SKM-1 (cell line): ENCODE data around the gene COX17.
"Not testable (repeated sequence)": the region's sequence is repeated elsewhere in the genome, so short reads cannot be mapped to it uniquely, and the experiment has no call there.

Experiments used
- DNase-seq: peaks from one replicate; lab custom pipeline; 2025; ENCODE audit not compliant: unreplicated experiment; lab: John Stamatoyannopoulos, UW

COX17 gene, protein sequence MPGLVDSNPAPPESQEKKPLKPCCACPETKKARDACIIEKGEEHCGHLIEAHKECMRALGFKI

DNA sequence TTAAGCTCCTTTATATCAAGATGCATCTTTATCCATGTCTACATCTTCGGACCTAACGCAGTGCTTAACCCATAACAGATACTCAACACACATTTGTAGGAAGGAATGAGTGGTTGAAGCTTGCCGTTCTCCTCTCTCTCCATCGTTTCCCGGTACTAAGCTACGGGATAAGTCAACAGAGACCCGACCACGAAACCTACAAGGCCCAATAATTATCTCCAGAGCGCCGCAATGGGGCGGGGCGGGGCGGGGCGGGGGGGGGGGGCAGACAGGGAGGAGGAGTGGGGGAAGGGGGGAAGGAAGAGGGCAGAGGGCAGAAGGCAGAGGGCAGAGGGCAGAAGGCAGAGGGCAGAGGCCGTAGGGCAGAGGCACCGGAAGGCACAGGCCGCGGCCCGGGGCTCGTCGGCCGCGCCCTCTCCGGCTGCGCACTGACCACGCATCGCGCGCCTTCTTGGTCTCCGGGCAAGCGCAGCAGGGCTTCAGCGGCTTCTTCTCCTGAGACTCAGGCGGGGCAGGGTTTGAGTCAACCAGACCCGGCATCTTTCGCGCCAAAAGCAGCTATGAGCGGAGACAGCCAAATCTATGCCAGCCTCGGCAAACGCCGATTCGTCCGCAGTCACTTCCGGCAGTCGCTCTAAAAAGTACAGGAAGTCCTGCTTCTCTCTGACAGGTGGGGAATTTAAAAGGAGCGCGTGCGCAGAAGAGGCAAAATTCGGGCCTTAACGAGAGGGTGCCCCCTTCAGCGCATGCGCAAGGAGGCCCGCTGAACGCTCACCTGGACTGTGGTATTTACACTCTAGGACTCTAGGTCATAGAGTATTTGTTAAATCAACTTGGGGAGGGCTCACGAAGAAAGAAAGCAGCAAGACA is at the start of gene COX17:
TSS of gene COX17 (minus strand) at position 636 of the 870 bp plus-strand sequence. CDS start at position 540, 96 bp downstream.
- DNase-seq: peak; percentile 94

DNA sequence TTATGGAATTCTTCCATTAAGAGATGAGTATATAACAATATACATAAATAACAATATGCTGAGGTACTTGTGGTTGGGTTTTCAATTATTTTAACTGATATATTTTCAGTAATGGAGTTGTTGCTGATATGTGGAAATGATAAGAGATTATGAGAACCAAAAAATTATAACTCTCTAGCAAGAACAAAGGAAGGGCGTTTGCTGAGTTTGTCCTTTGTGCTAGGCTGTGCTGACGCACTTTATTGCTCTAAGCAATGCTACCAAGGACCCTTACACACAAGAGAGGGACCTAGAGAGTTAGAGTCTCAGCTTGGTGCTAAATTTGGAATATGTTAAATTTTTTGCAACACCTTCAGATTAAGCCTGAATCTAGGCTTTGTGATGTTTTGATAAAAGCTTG is 49.7 kb upstream of the COX17 start:
- no peak for DNase-seq

DNA sequence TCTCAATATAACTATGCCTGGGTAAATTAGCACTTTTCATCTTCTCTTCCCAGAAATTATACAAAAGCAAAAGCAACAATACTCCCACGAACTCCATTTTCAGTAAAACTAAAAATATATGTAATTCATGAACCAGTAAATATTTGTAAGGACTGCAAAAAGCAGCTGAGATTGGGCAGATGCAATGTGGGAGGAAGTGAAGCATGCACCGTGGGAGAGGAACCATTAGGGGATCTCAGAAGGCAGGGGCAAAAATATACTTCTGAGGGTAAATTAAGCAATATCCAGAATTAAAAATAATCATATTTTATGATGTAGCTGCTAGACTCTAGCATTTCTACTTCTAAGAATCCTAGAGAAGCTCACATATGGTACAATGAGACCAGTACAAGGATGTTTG is 45.8 kb upstream of the COX17 start:
- no peak for DNase-seq

DNA sequence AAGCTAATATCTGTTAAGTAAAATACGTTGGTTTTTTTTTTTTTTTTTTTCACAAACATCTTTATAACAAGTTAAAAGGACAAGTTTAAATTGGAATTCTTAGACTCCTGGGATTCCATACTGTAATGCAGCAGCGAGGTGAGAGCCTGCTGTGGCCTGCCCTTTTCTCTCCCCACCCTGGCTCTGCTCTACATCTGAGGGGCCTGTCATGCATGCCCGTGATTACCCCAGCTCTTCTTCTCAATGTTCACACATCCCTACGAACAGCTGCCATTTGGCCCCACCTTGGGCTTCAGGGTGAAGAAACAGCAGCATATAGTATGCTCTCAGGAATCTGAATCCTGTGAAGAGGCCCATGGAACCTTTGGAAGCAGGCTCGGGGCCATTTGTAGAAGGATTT is 40.3 kb upstream of the COX17 start:
- no peak for DNase-seq

DNA sequence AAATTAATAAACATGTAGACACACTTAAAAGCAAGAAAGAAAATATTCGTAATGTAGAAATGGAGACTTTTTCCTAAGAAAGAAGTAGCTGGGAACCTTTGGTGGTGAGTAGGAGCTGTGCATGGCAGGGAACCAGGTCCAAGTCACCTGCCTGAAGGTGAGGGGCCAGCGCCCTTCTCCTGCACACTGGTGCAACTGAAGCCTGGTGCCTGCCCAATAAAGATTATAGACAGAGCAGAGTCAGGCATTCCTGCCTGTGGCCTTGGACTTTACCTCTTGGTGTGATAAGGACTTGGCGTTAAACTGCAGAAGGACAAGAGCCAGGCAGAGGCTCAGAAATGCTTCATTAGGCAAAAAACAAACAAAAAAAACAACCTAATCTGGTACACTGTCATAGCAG is 39.8 kb upstream of the COX17 start:
- DNase-seq: no peak

DNA sequence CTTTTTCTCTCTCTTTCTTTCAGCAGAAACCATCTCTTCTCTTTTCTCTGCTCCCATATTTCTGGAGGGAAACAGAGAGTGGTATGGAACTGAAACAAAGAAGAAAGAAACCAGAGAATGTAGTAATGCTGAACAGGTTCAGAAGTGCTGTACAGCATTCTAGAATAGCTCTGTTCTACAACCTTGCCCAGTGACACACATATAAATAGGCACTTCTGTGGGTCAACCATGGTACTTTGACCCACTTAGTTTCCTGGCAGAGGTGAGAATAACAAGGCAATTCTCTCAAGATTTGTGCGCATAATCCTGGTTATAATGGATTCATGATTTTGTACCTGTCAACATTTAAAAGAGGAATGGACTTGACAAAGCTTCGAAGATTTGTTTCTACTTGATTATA is 37.9 kb upstream of the COX17 start:
- DNase-seq: no peak

DNA sequence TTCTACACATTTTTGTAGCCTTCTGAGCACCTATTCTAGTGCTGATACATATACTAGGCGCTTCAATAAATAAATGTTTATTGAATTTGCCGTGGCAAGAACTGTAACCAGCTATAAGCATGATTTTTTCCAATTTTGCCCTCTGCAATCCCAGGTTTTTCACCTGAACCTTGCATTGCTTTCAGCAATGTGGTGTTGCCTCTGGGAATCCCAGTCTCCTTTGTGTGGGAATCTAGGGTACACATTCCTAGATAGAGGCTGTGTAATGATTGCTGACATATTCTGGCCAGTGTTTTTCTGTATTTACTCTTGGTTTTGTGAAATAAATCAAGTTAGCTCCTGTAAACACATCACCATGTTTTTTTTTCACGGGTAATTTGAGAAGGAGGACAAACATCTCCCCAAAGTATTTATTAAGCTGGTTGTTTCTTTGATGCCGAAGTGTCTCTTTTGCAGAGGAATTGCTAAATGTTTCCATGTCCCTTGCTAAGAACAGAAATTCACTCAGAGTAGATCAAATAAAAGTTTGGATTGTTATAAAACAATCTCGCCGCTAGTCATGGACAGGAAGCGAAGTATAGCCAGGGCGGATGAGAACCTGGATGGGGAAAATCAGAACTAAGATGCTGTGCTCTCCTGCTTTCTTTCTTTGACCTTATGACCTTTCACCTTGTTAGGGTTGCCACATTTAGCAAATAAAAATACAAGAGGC is 26.8 kb upstream of the COX17 start:
- no peak for DNase-seq

DNA sequence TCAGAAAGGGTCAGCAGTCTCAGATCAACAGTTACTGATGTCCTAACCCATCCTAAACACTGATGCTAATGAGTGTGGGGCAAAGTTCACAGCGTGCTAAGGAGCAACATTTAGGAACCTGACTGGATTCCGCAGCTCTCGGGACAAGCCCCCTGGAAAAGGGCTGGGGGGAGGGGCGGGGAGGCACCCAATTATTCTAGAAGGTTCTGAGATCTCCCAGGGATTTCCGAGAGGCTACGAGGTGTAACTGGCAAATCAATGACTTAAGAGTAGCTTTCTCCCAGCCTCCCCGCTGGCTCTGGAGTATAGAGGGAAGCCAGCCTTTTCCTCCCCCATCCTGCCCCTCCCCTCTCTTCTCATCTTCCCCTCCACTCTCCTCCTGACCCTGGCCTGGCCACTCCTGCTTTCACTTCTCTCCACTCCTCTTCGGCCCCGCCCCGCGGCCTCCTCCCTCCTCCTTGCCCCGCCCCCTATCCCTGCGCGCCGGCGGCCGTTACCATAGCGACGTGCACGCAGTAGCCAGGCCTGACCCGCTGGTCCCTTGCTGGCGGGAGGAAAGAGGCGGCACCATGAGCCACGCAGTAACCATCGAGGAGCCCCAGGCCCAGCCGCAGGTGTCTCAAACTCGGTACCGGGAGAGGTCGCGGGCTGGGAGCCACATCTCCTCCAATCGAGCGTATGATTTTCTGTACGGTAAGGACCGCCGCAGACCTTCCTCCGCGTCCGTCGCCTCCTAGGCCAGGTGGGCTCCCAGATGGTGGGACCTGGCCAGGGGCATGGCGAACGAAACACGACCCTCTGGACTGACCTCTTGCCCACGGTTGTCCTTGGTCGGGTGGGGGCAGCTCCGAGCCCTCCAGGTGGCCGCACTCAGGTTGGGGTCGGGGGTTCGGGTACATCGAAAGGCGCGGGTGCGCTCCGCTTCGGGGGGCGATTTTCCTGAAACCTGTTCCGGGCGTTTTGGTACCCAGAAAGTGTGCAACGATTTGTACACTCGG is 25.6 kb upstream of the COX17 start, which contains the start of gene CFAP91:
TSS of gene CFAP91 (plus strand) at position 493 of the 998 bp plus-strand sequence. CDS start at position 570, 77 bp downstream.
- no peak for DNase-seq

DNA sequence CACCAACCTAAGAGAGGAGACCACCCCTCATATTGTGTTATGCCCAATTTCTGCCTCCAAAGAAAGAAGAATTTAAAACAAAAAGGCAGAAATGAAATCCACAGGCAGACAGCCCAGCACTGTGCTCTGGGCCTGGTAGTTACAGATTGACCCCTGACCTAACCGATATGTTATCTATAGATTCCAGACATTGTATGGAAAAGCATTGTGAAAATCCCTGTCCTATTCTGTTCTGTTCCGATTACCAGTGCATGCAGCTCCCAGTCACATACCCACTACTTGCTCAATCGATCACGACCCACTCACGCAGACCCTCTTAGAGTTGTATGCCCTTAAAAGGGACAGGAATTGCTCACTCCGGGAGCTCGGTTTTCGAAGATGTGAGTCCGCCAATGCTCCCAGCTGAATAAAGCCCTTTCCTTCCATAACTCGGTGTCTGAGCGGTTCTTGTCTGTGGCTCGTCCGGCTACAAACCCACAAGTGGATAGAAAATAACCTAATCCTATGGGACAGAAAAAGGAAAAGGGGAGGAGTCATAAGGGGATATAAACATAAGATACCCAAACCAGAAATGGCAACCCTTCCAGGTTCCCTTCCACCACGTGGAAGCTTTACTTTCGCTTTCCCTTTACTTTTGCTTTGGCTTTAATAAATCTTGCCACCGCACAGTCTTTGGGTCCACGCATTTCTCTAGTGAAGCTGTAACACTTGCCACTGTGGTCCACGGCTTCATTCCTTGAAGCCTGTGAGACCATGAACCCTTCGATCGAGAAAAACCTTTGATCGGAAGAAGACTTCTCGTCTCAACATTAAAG is 23.9 kb upstream of the COX17 start:
- no peak for DNase-seq

DNA sequence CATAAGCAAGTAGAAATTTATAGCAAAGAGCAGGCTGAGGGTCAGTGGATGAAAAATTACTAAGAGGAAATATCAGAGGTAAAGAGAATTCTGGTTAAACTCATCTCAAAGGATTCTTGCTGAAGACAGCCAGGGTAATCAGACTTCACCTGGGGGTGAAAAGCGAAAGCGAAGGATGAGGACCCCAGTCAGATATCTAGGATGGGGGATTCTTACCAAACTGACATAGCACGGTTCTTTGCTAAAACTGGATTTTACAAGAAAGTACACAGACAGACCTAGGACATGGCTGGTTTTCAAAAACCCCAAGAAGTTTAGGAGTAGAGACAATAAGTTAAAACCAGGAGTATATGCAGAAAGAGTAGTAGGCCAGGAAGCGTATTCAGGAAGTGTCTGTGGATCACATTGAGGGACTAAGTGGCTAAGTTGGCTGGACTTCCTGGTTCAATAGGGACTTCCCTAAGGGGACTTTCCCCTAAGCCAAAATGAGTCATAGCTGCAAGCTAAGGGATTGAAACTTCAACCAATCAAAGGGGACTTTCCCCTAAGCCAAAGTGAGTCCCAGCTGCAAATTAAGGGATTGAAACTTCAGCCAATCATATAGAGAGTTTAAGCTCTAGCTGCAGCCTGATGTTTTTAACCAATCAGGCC is 23.2 kb upstream of the COX17 start:
- no peak for DNase-seq

DNA sequence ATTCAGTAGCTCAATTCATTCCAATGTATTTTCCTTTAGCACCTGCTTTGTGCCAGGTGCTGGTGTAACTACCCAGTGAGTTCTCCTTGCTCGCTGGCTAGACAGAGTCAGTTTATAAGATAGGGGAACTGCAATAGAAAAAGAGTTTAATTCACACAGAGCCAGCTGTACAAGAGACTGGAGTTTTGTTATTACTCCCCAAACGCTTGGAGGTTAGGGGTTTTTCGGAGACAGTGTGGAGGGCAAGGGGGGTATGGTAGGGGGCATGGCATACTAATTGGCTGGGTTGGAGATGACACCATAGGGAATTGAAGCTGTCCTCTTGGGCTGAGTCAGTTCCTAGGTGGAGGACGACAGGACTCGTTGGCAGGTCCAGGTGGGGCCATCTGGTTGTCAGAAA is 20.2 kb upstream of the COX17 start:
- DNase-seq: no peak

DNA sequence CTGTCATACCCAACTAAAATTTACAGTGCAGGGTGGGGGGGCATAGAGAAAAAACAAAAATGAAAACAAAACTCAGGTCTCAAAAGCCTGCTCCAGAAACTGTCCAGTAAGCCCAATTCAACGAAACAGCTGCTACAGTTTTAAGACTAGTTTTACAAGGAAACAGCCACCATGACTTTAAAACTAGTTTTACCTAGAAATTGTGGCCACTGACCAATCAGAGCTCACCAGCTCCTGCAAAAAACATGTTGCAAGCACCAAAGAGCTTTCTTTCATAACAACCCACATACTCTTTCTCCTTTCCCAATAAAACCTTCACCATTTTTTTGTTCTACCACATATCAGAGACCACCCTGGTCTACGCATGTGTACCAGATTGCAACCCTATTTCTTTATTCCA is 18.3 kb upstream of the COX17 start:
- DNase-seq: no peak

DNA sequence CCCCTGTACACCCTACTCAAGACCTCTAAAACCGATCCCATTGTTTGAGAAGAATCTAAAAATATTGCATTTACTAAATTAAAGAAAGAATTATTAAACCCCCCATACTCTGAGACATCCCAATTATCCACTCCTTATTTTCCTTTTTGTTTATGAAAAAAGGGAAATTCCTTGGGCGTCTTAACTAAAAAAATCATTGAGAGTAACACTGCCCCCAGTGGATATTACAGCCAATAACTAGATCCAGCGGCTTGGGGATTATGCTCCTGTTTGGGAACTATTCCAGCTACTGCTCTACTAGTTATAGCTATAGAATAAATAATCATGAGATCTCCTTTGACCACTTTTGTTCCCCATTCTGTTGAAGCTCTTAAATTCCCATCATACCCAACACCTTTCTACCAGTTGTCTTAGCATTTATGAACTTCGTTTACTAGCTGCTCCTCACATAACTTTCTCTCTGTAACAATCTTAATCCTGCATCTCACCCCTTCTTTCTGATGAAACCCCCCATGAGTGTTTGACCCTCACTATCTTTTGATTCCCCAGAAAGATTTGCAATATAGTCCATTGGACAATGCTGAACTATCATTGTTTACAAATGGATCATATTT is 12.9 kb upstream of the COX17 start:
- no peak for DNase-seq

DNA sequence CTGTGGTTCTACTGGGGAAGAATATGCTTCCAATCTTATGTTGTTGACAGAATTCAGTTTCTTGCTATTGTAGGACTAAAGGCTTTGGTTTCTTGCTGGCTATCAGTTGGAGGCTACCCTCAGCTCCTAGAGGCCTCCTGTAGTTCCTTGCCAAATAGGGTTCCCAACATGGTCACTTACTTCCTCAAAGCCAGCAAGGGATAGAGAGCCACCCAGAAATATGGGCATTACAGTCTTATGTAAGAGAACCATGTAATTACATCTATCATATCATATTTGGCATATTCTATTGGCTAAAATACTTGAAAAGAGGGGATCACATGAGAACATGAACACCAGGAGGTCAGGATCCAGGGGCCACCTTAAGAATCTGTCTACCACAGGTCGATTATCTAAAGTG is 6.2 kb upstream of the COX17 start:
- no peak for DNase-seq

DNA sequence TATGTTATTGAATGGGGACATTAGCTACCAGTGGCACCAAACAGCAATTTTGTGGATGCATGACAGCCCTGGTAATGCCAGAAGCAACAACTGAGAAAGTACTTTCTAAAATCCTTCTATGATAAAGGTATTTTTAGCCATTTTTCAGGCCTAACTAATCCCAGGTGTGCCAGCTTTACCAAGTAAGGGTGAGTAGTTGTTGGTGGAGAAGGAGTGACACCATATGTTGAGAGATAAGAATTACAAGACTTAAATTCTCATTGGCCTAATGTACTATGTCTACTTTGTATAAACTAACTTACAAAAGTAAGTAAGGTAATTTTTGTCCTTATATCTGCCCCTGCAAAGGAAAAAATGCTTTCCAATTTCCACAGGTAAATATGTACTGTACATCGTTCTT is 4.1 kb upstream of the COX17 start:
- no peak for DNase-seq

DNA sequence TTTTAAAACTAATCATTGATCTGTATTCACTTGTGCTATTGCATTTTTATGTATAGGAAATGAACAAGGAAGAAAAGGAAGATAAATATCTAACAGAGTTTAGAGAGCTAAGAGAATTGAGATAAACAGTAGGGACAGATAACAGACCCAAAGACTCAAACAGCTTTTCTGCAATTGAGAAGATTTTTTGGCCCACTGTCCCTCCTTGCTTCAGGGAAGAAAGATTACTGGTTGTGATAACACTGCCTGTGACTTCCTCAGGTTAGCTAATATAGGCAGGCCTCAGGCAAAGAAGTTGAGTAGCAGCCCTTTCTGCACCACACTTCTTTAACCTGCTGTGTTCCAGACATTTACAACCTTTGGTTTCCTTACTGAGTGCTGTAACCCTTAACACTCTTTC is 2.7 kb upstream of the COX17 start:
- DNase-seq: no peak

DNA sequence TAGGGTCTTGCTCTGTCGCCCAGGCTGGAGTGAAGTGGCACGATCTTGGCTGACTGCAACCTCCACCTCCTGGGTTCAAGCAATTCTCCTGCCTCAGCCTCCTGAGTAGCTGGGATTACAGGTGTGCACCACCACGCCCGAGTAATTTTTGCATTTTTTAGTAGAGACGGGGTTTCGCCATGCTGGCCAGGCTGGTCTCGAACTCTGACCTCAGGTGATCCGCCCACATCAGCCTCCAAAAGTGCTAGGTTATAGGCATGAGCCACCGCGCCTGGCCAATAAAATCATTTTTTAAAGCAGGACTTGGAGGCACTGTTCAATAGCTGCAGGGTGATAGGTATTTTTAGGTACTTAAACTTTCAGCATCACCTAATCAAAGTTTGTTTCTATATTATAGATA is 1.0 kb upstream of the COX17 start:
- DNase-seq: not testable (repeated sequence)

DNA sequence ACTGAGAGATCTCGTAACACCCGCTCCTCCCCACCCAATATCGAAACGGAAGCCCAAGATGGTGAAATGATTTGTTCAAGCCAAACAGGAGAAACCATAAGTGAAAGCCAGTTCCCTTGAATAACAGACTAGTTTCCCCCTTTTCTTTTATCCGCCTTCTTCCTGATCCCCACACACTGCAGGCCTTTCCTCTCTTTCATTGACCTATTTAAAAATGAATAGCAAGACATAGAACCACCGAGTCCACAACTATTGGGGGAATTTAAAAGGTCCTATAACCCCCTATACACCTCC is 382 bp upstream of the COX17 start:
- no peak for DNase-seq

DNA sequence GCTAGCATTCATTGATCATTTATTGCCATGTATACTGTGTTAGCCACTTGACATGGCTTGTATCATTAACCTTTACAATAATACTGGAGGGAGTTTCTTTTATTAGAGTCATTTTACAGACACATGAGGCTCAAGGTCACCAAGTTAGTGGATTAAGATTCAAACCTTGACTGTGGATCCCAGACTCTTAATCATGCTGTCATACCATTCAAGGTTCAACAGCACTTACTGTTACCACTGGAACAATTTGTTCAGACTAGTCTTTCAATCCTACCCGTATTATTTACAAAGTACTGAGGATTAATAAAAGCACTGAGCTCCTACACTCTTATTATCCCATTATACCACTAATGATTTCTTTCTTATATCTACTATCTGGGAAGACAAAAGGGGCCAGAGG is 1.2 kb downstream of the COX17 start:
- no peak for DNase-seq
